Measurements from ENCODE around the gene RRAGD.

RRAGD gene

DNA sequence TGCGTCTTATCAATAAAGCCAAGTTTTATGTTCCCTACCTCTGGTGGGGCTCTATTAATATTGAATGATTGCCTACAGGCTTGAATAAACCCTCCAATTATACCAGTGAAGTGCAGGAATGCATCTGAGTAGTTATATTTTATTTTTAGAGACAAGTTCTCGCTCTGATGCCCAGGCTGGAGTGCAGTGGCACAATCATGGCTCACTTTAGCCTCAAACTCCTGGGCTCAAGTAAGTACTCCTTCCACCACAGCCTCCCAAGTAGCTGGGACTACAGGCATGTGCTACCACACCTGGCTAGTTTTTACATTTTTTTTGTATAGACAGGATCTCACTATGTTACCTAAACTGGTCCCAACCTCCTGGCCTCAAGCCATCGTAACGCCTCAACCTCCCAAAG is 33.4 kb downstream of the RRAGD start:
- DNase-seq (ENCODE audit: low read depth in 1 of 2, low spot score in 1 of 2), result no peak

DNA sequence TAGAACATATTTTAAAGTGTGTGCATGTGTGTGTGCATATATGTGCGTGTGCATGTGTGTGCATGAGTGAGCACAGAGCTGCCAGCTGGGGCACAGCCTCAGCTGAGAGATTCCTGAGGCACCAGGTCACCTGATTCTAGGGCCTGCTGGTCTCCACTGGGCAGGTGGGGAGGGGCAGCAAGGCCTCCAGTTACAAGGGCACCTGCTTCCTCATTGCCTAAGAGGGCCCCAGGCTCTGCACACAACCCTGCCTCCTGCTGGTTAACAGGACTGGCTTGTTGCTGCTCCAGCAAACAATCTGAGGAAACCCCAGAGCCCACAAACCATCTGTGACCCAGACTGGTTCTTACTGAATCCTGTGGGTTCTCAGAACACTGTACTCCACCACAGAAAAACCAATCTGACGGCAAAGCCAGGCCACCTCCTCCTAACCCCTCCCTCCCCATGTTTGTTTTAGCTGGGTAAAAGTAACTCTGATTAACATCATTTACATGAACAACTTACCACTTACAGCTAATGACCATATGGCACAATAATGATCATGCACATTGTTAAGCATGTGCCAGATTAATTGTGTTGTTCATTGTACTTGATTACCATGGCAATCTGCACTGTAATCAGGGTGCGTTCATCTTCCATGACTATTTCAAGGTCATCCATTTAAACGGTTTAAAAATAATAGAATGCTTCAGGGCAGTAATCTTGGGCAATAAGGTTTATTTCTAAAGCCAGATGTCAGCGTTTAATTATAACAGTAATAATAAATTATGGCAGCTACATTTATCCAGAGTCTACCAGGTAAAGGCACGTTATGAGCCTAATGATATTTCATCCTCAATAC is 36.4 kb downstream of the RRAGD start:
- DNase-seq (ENCODE audit: low read depth in 1 of 2, low spot score in 1 of 2), result peak in 1 of 2 donors; percentile 21

DNA sequence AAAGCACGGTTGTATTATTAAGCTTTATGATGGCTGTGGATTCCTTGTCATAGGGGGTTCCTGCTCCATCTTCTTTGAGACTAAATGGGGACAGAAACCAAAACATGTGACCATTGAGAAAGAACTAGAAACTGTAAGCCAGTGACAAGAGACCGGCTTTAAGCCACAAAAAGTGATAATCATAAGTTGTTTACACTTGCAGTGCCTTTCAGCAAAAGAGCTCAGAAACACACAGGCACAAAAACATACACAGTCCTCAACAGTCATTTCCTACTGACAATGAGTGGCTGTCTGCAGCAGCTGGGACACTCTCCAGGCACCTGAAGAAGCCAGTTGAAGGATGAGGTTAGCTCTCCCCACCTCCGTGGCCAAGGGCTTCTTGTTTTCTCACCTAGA is 39.6 kb downstream of the RRAGD start:
- no peak for DNase-seq (ENCODE audit: low read depth in 1 of 2, low spot score in 1 of 2)

GRCh38 chr6:89371849-89372505 is 40.1 kb downstream of the RRAGD start:
- peak; percentile 58 to 69 for DNase-seq (ENCODE audit: low read depth in 1 of 2, low spot score in 1 of 2)

DNA sequence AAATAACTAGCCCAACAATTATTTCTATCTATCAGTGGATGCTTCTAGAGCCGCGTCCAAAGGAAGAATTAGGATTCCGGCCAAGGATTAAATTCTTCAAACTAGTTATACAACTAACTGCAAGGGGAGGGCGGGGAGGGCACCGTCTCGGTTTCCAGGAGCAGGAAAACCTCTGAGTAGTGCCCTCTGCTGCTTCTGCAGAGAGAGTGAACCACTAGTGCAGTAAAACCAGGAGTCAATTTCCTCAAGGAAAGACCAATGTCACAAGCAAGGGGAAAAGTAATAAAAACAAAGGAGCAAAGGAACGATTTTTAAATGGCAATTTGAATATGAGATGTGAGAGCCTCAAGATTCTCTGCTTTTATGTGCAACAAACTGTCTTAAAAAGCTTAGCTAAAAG is 43.1 kb downstream of the RRAGD start:
- DNase-seq (ENCODE audit: low read depth in 1 of 2, low spot score in 1 of 2), result no peak

- peak in 1 of 2 donors; percentile 47 for DNase-seq (ENCODE audit: low read depth in 1 of 2, low spot score in 1 of 2)
Measured at GRCh38 chr6:89368107-89368506, 44.0 kb downstream of the RRAGD start.

DNA sequence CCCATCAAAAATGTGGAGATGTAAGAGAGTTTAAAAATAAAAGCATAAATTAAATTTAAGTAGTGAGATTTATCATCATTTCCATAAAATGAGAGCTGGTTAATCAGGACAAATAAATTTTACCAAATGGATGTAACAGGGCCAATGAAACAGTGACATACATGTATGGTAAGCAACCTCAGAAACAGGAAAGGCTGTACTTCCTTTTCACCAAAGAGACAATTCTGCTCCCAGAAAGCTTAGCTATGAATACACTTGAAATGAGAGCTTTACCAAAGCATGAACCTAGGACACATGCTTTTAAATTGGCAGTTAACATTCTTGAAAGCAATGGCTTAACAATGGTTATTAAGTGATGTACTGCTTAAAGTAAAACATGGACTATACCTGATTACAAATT is 47.5 kb downstream of the RRAGD start:
- no peak for DNase-seq (ENCODE audit: low read depth in 1 of 2, low spot score in 1 of 2)

DNA sequence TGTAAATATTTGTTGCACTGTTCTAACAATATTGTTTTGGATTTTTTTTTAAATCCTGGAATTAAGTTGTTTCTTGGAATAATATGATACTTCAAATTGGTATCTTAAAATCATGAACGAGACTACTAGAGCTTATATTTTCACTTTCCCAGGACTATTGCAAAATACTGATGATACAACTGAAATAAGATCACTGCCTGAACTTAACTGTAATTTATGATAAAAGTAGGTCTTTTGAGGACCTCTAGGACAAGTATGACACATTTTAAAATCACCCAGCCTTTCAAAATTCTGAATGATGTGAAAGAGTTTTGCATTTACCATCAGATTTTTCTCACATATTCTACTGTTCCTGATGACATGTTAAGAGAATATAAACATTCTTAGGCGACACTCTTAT is 50.9 kb downstream of the RRAGD start:
- no peak for DNase-seq (ENCODE audit: low read depth in 1 of 2, low spot score in 1 of 2)

DNA sequence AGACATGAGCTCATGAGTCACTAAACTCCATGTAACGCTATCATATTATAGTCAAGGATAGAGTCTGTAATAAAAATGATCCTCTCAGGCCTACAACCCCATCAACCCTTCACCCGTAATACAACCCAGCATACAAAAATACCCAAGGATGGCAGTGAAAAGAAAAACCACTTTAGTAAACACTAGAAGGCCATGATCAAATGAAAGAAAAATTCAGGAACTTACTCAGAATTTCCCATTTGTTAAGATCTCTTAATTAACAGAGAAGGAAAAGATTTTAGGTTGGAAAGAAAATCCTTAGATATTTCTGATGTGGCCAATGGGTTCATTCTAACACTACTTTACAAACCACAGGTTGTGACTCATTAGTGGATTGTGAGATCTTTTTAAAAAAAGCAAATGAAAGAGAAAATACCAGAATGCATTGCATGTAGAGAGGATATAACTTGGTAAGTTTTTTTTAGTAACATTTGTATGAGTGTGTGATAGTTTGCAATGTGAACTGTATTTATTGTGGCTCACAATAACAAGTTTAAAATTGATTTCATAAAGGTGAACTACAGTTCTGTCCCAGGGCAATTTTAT is 51.6 kb downstream of the RRAGD start:
- DNase-seq (ENCODE audit: low read depth in 1 of 2, low spot score in 1 of 2), result no peak

- no peak for DNase-seq (ENCODE audit: low read depth in 1 of 2, low spot score in 1 of 2)
Measured at GRCh38 chr6:89359561-89359960, 52.5 kb downstream of the RRAGD start.

- no peak for DNase-seq (ENCODE audit: low read depth in 1 of 2, low spot score in 1 of 2)
Measured at GRCh38 chr6:89357390-89357789, 54.7 kb downstream of the RRAGD start.

GRCh38 chr6:89356642-89357170 is 55.4 kb downstream of the RRAGD start:
- no peak for DNase-seq (ENCODE audit: low read depth in 1 of 2, low spot score in 1 of 2)

DNA sequence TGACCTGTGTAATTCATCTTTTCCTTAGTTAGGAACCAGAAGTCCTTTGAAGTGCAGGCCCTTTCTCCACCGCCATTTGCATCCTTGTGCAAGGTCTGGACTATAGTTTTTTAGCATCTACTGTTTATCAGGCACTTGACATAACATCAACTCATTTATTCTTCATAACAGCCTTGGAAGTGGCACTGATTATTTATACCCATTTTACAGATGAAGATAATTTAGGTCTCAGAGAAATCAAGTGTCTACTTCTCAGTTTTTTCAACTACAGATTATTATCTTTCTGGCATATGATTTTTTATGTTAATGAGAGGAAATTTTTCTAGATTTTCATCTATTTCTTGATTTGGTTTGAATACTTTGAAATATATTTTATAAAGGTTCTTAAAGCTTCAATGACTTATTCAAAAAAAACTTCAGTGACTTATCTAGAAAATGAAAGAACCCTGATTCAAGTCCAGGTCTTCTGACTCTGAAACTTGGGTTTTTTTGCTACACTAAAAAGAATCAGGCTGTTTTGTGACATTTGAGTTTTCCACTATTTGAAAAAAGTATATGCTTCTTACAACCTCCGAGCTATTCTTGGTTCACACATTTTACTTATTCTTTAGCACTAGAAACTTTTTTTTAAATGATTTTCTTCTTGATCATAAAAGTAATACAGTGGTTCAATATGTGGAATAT is 56.4 kb downstream of the RRAGD start:
- no peak for DNase-seq (ENCODE audit: low read depth in 1 of 2, low spot score in 1 of 2)

DNA sequence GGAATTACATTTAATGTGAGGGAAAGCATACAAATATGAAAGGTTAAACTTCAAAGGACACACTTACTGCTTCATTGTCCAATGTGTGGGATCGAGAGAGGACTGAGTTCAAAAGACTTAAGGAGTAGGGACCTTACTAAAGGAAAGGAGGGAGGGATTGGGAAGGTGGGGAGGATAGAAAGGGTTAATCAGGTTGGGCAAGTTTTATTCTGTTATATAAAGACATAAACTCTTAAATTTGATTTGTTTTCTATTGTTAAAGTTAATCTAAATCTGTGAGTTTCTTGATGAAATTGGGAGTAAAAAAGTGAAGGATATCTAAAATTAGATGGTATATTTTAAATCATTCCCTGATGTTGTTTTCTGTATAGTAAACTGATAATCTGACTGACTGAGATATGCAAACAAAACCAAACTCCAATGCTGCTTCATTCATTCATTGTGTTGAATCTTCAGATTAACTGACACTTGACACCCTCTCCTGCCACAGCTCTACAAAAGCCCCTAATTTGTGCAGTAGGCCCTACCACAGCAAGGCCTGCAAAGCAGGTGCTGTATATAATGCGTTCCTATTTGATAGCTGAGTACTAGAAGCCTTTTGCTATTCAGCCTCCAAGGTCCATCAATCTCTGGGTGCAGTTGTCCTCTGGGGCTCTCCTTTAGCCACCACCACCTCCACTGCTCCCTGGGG is 58.2 kb downstream of the RRAGD start:
- no peak for DNase-seq (ENCODE audit: low read depth in 1 of 2, low spot score in 1 of 2)

DNA sequence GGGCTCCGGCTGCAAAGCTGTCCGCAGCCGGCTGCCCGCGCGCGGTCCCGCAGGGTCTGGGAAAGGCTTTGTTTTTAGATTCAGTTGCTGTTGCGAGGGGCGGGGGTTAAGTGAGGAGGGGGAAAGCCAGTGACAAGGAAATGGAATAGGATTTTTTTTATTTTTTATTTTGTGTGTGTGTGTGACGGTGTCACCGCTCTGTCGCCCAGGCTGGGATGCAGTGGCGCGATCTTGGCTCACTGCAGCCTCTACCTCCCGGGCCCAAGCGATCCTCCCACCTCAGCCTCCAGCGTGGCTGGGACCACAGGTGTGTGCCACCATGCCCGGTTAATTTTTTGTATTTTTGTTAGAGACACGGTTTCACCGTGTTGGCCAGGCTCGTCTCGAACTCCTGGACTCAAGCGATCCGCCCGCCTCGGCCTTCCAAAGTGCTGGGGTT is 58.9 kb downstream of the RRAGD start:
- DNase-seq (ENCODE audit: low read depth in 1 of 2, low spot score in 1 of 2), result no peak

DNA sequence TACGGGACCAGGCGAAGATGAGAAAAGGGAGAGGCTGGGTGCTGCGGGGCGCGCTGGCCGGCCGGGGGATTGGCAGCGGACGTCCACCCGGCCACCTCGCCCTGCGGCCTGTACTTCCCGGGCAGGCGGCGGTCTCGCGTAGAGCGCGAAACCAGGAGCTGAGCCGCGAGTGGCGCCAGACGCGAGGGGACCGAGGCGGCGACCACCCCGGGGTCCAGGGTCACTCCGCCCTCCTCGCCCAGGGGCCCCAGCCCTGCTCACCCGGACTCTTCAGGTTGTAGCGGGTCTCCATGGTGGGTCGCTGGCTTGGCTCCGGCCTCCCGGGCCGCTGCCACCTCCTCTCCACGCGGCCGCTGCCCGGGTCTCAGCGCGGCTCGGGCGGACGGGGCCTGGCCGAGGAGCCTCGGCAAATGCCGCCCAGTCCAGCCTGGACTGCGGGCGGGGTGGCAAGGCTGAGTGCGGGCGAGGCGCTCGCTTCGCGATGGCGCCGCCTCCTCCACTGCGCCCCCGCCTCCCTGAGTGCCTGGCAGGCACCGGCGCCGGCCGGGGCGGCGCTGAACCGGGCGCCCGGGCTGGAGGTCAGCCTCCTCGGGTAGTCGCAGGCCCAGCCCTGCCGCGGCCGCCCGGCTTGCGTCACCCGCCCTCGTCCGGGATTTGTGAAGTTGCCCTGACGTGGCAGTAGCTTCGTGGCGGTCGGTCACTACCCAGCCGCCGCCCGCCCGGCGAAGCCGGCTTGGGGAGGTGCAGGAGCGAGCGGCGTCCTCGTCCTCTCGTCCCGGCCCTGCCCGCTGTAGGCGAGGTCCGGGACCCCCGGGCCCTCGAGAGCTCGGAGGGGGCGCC is 59.6 kb downstream of the RRAGD start, which contains the start of gene UBE2J1:
UBE2J1 (minus strand) TSS at position 445 of the 840 bp plus-strand sequence; CDS start at position 292, 153 bp downstream.
- DNase-seq (ENCODE audit: low read depth in 1 of 2, low spot score in 1 of 2), result peak; percentile 48 to 49

DNA sequence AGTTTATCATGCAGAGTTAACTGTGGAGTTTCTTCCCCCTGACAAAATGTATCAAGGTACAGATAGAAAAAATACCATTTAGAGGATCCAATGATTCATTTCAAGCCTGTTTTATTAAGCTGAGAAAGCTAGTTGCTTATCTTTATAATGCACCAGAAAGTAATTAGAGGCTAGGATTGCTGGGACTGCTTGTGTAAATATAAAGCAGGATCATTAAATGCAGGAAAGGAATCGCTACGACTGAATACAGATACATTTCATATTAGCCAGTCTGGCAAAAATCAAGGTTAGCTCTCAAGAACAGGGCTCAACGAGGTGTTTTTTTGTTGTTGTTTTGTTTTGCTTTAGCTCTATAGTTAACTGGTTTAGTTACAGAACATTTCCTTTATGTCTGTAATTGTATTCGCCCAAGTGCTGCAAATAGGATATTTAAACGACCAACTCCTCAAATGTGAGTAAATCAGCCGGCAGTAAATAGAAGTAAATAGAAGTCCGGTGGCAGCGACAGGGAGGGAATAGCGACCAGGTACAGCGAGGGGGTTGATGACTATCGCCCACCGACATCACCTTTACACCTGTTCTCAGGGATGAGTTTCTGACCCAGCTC is 60.3 kb downstream of the RRAGD start:
- no peak for DNase-seq (ENCODE audit: low read depth in 1 of 2, low spot score in 1 of 2)

DNA sequence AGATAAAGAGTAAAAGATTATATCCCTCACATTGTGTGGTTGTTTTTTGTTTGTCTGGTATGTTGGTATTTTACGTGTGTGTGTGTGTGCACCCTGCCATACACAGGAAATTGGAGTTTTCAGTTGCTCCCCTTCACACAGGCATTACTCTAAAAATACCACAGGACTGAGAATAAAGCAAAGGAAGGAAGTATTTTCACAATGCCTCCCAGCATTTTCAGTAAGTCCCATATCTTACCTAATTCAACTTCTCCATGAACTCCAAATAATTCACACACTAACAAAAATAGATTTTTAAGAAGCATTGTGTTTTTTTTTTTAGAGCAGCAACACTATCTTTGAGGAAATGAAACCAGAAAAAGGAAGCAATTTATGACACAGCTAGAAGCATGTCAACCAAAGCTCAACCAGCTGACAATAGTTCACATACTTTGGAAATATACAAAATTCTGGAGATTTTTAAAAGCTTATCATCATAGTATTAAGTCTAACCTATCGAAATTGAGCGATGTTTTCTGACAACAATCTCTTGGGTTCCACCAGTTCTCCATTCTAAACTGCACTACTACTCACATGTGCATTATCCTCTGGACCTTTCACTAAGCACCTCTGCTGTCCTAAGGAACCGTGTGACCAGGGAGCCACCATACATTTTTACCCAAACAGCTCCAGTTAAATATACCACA is 61.6 kb downstream of the RRAGD start:
- DNase-seq (ENCODE audit: low read depth in 1 of 2, low spot score in 1 of 2), result no peak

GRCh38 chr6:89348372-89348771 is 63.7 kb downstream of the RRAGD start:
- no peak for DNase-seq (ENCODE audit: low read depth in 1 of 2, low spot score in 1 of 2)
